ENCODE measurements around the gene FAM174B.

FAM174B gene

GRCh38 chr15:92605225-92605944, 50.2 kb downstream of the FAM174B start:
- TF ChIP-seq CTCF (IDR thresholded peaks at IDR 0.05; ENCODE audit: extremely low read depth, missing control alignments), result no peak
- DNase-seq (ENCODE audit: low spot score), result no peak

- no peak for TF ChIP-seq CTCF (IDR thresholded peaks at IDR 0.05; ENCODE audit: extremely low read depth, missing control alignments)
- DNase-seq (ENCODE audit: low spot score), result no peak
Measured at GRCh38 chr15:92603743-92604470, 51.7 kb downstream of the FAM174B start.

GRCh38 chr15:92603278-92603677, 52.3 kb downstream of the FAM174B start:
- TF ChIP-seq CTCF (IDR thresholded peaks at IDR 0.05; ENCODE audit: extremely low read depth, missing control alignments), result no peak
- no peak for DNase-seq (ENCODE audit: low spot score)

GRCh38 chr15:92602267-92602593, 53.3 kb downstream of the FAM174B start:
- no peak for TF ChIP-seq CTCF (IDR thresholded peaks at IDR 0.05; ENCODE audit: extremely low read depth, missing control alignments)
- no peak for DNase-seq (ENCODE audit: low spot score)

DNA sequence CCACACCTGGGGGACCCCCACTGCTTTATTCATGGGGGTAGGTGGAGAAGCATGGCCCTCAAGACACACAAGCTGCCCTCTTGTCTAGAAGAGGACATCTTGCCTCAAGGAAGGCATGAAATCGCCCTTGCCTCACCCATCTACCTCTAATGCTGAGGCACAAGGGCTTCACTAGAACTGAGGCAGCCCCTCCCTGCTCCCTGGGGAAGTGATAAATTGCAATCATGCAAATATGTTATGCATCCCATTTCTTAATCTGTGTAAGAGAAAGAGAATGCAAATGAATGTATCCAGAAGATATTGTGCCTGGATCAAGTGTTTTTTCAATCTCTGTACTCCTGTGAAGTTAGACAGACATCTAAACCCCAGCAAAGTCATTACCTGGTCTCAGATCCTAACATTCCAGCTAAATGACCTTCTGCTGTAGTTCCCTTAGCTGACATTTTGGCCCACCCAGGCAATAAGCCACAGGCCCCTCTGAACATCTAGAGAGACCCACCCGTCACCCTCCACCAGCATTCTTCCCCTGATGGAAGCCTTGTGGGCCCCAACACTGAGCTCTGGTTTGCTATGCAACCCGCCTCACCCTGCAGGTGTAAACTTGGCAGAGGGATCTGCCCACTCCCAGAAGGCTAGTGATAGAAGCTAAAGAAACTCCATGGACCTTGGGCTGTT, 53.8 kb downstream of the FAM174B start:
- no peak for DNase-seq (ENCODE audit: low spot score)
- TF ChIP-seq CTCF (IDR thresholded peaks at IDR 0.05; ENCODE audit: extremely low read depth, missing control alignments), result no peak

DNA sequence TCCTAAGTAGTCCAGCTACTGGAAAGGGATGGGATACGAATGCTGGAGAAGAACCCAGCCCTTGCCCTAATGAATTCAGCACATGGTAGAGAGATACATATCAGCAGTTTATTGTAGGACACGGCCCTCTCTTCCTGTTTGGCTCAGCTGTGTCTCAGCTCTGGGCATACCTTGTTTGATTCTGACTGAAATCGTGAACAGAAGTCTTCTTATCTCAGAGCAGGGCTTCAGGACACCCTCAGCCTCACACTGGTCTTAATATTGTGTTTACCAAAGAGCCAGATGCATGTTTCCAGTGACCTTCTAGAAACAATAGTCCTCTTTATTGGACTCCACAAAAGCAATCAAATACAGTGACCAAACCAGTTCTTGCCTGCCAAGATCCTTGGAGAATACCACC, 54.7 kb downstream of the FAM174B start:
- TF ChIP-seq CTCF (IDR thresholded peaks at IDR 0.05; ENCODE audit: extremely low read depth, missing control alignments), result no peak
- DNase-seq (ENCODE audit: low spot score), result no peak

GRCh38 chr15:92599394-92599970, 56.1 kb downstream of the FAM174B start:
- no peak for DNase-seq (ENCODE audit: low spot score)
- TF ChIP-seq CTCF (IDR thresholded peaks at IDR 0.05; ENCODE audit: extremely low read depth, missing control alignments), result no peak

All from GM20000 (cell line).